Stimulated activated CD4-positive, alpha-beta T cell treated with anti-CD3 and anti-CD28 coated beads, Interleukin-12 subunit alpha, Interleukin-12 subunit beta, amount 100 ng/mL, for 24 hours (primary cell): ENCODE measurements around the gene GXYLT1.
"Not testable (repeated sequence)": the region's sequence is repeated elsewhere in the genome, so short reads cannot be mapped to it uniquely, and the experiment has no call there.

Source experiments
- DNase-seq, 2 experiments: peaks; one replicate each; pipeline ENCODE4 v3.0.0-alpha.2; 2020; ENCODE audit warnings: low read depth in 2 of 2

Gene GXYLT1

GRCh38 chr12:42097971-42098370 lies 46.7 kb downstream of the GXYLT1 start:
- no peak for DNase-seq

GRCh38 chr12:42094277-42094676 lies 50.4 kb downstream of the GXYLT1 start:
- DNase-seq = peak in 1 of 2 experiments; percentile 2

DNA sequence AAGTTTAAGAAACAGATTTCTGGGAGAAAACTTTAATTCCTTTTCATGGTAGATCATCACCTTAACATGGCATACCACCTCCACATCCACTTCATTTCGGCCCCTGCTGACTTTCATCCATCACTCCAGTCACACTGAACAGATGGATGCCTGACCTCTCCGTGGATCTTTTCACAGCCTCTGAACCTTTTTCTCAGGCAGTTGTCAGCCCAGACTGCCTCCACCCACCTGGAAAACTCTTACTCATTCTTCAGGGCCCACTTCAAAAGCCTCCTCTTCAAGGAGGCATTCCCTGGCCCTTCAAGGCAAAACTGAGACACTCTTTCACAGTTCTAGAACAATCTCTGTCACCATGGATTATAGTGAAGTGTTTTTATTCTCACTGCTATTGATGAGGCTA lies 52.9 kb downstream of the GXYLT1 start:
- no peak for DNase-seq

- DNase-seq = no peak
Observed at GRCh38 chr12:42090899-42091298, 53.8 kb downstream of the GXYLT1 start.

GRCh38 chr12:42086031-42086430 lies 58.6 kb downstream of the GXYLT1 start:
- DNase-seq = no peak

DNA sequence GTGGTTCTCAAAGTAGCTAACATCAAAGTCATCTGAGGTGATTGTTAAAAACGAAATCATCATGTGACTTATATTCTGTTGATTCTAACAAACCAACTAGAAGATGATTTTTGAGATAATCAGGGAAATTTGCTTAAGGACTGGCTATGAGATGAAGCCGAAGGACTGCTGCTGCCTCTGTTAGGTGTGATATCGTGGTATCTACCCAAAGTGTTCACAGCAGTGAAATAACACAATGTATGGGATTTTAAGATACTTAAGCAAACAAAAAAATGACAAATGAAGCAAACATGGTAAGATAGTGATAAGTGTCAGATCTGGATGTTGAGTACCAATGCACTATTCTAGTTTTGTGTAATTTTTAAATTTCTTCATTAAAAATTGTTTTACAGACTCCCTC lies 59.1 kb downstream of the GXYLT1 start:
- no peak for DNase-seq

DNA sequence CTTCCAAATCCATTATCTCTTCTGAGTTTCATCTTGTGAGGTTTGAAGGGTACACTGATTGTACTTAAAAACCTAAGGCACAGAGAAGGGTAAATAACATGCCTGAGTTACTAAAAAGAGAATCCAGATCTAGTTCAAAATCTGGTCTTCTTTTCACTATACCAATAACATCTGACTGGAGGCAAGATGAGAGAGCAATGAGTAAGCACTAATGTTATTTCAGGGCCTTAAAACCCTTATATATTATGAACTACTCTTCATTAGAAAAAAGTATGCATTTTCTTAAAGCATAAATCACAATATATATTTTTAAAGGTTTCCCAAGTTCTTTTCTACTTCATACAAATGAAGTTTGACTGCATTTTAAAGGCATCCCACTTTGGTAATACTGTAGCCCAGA lies 60.2 kb downstream of the GXYLT1 start:
- DNase-seq = no peak

DNA sequence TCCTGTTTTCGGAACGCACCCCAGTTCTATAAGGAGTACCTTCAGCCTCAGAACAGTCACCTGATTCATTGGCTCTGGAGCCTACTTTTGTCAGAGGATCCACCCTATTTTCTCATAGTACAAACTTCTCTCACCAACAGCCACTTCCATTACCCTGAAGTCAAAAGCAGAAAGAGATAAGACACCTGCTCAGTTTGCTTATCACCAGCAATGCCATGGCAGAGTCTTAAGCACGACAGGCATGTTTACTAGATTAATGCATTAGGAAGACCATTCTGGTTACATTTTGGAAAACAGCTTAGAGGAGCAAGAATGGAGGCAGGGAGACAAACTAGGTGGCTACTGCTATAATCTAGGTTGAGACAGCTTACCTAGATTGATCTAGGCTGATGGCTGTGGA lies 67.7 kb downstream of the GXYLT1 start:
- no peak for DNase-seq

- no peak for DNase-seq
Observed at GRCh38 chr12:42070036-42070435, 74.6 kb downstream of the GXYLT1 start.

DNA sequence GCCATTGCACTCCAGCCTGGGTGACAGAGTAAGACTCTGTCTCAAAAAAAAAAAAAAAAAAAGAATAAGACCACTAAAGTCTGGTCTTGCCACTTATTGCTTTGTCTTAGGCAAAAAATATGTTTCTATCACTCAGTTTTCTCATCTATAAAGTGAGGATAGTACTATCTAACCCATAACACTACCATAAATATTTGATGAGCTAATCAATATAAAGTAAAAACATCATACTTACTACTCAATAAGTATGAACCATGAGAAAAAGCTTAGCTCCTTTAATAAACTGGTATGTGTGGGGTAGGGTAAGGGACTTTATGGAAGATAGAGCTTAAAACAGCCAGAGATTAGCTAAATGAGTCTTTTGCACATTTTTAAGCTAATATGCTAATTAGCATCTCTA lies 85.5 kb downstream of the GXYLT1 start:
- DNase-seq = no peak

DNA sequence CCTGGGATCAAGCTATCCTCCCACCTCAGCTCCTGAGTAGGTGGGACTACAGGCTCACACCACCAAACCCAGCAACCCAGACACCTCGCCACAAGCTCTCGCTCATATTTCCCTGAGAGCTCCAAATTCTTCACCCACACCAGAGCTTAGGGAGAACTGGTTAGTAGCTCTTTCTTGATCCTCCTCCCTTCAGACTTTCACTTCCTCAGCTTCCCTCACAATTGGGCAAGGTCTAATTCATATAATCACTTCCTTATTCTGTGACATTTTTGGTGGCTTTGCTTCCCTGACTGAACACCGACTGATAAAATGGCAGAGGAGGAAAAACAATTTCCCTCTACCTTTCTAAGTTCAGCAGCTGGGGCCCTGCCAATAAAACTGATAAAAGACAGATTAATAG lies 88.5 kb downstream of the GXYLT1 start:
- no peak for DNase-seq

DNA sequence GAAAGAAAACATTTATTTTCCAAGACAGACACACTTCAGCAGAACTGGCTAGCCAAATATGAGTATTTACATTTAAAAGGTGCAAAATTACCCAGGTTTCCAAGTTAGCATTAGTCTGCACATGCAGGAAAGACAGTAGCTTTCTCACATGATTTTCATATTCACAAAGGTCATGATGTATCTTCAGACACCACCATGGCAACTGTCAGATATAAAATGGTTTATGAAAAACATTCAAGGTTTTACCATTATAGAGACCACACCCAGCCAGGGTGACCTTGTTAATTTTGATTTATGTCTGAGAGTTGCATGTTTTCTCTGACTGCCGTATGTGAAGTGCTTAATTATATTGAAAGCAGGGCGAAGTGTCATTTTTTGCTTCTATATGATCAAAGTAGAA lies 91.2 kb downstream of the GXYLT1 start:
- no peak for DNase-seq

DNA sequence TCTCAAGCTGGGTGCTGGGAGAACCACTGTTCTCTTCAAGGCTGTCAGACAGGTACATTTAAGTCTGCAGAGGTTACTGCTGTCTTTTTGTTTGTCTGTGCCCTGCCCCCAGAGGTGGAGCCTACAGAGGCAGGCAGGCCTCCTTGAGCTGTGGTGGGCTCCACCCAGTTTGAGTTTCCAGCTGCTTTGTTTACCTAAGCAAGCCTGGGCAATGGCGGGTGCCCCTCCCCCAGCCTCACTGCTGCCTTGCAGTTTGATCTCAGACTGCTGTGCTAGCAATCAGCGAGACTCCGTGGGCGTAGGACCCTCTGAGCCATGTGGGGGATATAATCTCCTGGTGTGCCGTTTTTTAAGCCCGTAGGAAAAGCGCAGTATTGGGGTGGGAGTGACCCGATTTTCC lies 95.7 kb downstream of the GXYLT1 start:
- not testable (repeated sequence) for DNase-seq

DNA sequence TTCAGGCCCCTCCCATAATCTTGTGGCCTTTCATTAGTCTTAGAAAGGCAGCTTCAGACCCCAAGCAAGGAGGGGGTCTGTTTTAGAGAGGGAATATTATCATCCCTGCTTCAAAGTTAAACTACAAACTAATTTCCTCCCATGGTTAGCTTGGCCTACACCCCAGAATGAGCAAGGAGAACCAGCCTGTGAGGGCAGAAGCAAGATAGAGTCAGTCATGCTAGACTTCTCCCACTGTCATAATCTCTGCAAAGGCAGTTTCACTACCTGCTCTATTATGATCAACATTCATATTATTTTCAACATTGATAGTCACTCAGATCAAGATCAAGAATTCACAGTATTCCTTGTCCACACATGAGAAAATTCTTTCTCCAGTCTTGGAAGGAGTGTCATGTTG lies 105.1 kb downstream of the GXYLT1 start:
- no peak for DNase-seq

DNA sequence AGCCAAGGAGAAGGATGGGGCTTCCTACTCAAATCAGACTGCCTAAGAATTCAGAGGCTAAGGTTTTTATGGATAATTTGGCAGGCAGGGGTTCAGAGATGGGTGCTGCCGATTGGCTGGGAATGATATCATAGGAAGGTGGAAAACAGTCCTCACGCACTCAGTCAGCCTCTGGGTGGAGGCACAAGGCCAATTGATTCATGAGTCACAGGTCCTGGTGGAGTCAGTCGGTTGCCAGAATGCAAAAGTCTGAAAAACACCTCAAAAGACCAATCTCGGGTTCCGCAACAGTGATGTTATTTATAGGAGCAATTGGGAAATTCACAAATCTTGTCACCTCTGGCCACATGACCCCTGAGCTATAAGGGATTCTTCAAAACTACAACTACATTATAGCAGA lies 105.5 kb downstream of the GXYLT1 start:
- no peak for DNase-seq

DNA sequence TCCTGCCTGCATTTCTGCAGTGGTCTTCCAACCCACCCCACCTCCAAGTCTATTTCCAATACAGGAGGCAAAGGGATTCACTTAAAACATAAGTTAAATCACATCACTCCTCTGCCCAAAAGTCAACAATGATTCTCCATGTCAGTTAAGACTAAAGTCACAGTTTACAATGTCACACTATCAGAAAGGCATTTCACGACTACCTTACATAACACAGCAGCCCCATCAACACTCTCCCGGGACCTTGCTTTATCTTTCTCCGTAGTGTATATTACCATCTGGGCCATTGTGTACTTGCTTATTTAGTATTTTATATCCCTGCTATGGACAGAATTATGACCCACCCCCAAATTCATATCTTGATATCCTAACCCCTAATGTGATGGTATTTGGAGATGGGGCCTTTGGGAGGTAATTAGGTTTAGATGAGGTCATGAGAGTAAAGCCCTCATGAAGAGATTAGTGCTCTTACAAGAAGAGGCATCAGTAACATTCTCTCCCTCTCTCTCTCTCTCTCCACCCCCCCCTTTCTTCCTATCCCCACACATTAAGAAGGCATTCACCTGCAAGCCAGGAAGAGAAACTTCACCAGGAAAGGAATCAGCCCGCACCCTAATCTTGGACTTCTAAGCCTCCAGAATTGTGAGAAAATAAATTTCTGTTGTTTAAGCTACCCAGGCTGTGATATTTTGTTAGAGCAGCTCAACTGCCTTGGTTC lies 112.7 kb downstream of the GXYLT1 start:
- no peak for DNase-seq
